Measurements from ENCODE around the gene MT1B.
A peak's percentile ranks its signal among the peaks of the same experiment; 100 is the strongest.
"Not testable (repeated sequence)": the region's sequence is repeated elsewhere in the genome, so short reads cannot be mapped to it uniquely, and the experiment has no call there.

The MT1B gene

DNA sequence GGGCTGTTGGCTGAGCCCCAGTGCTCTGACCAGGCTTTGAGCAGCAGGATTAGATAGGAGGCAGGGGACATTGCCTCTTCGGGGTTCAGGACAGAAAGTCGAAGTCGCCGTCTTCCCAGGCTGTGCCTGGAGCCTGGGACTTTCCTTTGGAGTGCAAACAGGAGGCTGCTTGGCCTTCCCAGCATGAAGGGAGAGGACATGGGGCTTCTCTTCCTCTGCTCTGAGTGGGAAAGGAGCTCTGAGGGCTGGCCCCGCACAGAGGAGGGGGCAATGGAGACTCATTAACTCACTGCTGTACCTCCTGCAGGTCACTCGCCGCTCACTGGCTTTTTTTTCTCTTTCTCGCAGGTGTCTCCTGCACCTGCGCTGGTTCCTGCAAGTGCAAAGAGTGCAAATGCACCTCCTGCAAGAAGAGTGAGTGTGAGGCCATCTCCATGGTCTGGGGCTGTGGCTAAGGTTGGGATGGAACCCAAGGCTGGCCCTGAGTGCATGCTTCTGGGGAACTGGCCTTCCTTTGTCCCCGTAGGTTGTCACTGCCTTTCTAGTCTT lies 6.7 kb downstream of the MT1B start:
- DNase-seq, result no peak
- in situ Hi-C loops (cut with MboI; ENCODE audit: low pct_unique_long_range_greater_than_20kb, low sequenced_read_pairs), result no loop called here

DNA sequence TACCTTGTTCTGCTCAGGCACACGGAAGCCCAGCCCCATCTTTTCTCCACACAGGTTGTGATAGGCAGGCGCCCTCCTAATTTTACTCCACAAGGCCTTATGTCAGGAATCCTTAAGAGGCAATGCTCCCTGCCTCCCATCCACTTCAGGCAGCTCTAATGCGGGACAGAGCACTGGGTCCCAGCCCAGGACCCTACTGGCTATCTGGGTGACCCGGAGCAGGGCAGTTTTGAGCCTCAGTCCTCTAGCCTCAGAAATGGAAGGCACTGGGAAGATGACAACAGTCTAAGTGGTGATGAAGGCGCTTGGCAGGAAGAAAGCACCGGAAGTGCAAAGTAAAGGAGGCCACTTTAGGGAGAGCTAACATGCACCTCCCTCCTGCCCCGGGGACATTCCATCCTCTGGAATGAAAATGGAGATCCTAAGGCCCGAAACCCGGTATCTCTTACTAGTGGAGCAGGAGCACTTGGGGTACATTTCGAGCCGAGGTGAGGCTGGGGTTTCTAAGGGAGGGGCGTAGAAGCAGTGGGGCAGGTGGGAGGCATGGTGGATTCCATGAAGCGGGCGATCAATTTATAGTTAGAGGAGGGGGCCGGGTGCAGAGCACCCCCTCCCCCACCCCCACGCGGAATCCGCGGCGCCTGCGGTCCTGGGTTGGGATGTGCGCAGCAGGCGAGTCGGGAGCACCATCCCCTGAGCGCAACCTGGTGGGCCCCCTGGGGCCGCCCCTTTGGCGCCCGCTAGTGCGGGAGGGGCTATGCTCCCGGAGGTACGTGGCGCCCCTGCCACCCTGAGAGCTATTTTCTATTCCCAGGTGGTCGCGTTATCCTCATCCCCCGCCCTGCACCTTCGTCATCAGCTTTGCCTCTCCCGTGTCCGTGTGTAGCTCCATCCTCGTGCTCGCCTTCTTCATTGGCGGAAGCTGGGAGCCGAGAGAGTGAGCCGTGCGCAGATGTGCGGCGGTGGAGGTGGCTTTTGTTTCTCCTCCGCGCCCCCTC lies 11.0 kb downstream of the MT1B start:
- in situ Hi-C loops (cut with MboI; ENCODE audit: low pct_unique_long_range_greater_than_20kb, low sequenced_read_pairs), result no loop called here

DNA sequence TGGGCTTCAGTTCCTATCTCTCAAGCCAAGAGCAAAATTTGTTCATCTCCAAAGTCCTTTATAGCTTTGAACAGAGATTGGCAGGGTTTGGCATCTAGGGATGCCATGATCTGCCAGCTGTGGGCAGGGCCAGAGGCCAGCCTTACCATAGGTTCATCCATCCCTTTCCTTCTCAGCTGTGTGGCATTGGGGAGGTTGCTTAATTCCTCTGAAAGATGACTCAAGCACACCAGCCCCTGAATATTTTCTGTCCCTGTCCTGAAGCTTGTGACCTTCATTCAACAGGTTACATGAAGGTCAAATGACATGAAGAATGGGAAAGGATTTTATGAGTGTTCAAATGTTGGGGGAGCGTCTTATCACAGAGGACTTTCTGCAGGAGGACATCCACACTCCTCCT lies 12.8 kb downstream of the MT1B start:
- DNase-seq, result no peak
- in situ Hi-C loops (cut with MboI; ENCODE audit: low pct_unique_long_range_greater_than_20kb, low sequenced_read_pairs), result no loop called here

More for the DNA sequence above, 11.0 kb downstream of the MT1B start:
- DNase-seq, result no peak

DNA sequence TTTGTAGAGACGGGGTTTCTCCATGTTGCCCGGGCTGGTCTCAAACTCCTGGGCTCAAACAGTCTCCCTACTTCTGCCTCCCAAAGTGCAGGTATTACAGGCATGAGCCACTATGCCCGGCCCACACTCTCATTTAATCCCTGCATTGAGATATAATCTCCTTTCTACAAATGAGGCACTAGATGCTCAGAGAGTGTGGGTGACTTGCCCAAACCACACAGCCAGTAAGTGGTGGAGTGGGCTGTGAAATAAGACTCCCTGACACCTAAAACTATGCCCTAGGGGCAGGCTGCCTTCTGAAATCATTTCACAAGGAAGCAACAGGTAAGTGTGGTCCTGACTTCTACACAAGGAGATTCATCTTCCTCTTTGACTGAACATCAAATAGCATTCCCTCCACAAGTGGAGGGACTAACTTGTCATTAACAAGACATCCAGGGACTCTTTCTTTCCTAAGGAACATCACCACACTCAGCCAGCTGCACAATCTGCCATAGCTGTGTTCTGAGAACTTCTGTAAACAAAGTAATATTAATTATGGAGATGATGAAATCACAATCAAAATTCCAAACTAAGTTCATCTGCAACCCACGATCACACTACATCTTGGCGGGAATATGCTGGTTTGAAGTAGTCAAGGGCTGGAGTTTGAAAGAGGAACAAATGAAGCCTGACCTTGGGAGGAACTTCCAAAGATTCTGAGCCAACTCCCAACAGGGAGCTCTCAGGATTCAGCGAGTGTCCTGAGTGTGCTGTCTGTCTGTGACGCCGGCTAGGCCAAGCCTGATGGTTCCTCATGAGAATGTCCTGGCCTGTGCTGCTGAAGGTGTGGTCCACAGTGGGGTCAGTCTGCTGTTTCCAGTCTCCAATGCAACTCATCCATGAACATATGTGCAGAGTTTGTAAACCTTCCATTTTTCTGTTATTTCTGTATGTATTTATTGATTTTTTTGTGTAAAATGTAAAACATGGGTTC lies 13.9 kb downstream of the MT1B start:
- DNase-seq; in situ Hi-C loops (cut with MboI; ENCODE audit: low pct_unique_long_range_greater_than_20kb, low sequenced_read_pairs): not testable (repeated sequence)

DNA sequence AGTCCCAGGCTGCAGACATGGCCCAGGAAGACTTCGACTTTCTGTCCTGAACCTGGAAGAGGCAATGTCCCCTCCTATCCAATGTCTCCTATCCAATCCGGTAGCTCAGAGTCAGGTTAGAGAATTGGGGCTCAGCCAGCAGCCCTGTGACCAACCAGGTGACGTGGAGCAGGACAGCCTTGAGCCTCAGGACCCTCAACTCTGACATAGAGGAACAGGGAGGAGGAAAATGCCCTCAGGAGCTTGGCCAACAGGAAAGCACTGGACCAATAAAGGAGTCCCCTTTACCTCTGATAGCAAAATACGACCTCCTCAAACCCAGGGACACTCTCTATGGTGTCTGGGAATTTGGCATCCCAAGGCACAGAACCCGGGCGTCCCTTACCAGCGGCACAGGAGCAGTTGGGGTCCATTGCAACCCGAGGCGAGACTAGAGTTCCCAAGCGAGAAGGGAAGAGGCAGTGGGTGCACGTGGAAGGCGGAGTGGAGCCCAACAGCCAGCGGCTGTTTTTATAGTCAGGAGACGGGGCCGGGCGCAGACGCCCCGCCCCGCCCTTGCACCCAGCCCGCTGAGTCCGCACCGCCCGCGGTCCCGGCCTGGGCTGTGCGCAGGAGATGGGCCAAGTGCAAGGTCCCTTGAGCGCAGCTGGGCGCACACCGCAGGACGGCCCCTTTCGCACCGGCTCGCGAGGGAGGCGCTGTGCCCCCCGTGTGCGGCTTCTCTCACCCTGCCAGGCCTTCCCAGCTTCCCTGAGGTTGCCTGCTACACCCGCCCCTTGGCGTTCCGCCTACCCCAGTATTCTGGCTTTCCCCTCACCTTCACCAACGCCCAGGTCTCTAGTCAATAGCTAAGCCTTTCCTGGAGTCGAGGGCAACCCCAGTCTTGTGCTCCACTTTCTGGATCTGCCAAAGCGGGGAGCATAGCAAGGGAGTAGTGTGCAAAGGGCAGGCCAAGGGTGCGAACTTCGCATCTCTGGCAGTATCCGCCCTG lies 16.2 kb downstream of the MT1B start, which contains the start of gene MT1G:
TSS of gene MT1G (minus strand) at position 485 of the 991 bp plus-strand sequence. CDS start at position 413, 72 bp downstream.
- in situ Hi-C loops (cut with MboI; ENCODE audit: low pct_unique_long_range_greater_than_20kb, low sequenced_read_pairs), result no loop called here

DNA sequence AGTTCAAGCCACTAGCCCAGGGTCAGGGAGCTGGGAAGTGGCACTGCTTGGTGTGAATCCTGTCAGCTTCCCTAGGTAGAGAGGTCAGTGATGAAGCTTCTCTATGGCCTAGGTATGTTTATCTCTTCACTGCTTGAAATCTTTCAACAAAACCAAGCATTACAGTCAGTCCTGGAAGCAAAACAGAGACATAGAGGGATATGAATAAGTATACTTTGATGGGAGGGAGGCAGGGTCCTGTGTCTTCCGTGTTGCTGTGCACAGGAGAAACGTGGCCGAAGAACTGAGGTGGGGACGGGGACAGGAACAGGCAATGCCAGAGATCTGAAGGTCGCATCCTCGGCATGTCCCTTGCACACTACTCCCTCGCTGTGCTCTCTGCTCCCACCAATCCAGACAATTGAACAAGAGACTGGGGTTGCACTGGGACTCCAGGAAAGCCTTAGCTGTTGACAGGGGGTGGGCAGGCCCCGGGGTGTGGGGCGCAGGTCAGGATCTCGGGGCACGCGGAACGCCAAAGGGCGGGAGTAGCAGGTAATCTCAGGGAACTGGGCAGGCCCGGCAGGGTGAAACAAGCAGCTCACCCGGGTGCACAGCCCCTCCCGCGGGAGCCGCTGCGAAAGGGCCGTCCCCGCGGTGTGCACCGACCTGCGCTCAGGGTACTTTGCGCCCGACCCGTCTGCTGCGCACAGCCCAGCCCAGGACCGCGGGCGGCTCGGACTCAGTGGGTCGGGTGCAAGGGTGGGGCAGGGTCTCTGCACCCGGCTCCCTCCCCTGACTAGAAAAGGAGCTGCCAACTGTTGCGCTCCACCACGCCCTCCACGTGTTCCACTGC lies 17.5 kb downstream of the MT1B start, which contains the start of gene MT1H:
TSS of gene MT1H (plus strand) at position 810 of the 835 bp plus-strand sequence. CDS start 71 bp downstream, outside the sequence.
- in situ Hi-C loops (cut with MboI; ENCODE audit: low pct_unique_long_range_greater_than_20kb, low sequenced_read_pairs), result no loop called here
- DNase-seq, result no peak

More for the DNA sequence above, 16.2 kb downstream of the MT1B start, which contains the start of gene MT1G:
- DNase-seq, result no peak

DNA sequence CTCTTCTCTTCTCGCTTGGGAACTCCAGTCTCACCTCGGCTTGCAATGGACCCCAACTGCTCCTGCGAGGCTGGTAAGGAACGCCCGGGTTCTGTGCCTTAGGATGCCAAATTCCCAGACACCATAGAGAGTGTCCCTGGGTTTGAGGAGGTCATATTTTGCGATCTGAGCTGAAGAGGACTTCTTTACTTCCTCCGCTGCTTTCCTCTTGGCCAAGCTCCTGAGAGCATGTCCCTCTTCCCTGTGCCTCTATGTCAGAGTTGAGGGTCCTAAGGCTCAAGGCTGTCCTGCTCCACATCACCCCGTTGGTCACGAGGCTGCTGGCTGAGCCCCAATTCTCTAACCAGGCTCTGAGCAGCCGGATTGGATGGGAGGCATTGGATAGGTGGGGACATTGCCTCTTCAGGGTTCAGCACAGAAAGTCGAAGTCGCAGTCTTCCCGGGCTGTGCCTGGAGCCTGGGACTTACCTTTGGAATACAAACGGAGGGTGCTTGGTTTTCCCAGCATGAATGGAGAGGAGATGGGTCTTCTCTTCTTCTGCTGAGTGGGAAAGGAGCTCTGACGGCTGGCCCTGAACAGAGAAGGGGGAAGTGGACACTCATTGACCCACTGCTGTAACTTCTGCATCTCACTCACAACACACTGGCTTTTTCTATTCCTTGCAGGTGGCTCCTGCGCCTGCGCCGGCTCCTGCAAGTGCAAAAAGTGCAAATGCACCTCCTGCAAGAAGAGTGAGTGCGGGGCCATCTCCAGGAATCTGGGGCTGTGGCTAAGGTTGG lies 18.3 kb downstream of the MT1B start:
- no peak for DNase-seq
- in situ Hi-C loops (cut with MboI; ENCODE audit: low pct_unique_long_range_greater_than_20kb, low sequenced_read_pairs), result no loop called here

DNA sequence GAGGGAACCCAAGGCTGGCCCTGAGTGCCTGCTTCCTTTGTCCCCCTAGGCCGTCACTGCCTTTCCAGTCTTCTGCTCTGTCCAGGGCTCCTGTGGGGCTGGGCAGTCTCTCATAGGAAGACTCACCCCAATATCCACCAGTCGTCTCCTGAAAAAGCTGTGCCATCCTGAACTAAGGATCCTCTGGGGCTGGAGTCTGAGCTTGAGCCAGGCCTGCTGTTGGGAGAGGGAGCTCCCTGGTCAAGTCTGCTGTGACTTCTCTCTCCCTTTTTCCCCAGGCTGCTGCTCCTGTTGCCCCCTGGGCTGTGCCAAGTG lies 18.9 kb downstream of the MT1B start:
- in situ Hi-C loops (cut with MboI; ENCODE audit: low pct_unique_long_range_greater_than_20kb, low sequenced_read_pairs), result no loop called here
- no peak for DNase-seq

DNA sequence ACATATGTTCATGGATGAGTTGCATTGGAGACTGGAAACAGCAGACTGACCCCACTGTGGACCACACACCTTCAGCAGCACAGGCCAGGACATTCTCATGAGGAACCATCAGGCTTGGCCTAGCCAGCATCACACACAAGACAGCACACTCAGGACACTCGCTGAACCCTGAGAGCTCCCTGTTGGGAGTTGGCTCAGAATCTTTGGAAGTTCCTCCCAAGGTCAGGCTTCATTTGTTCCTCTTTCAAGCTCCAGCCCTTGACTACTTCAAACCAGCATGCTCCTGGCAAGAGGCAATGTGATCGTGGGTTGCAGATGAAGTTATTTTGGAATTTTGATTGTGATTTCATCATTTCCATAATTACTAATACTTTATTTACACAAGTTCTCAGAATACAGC lies 20.0 kb downstream of the MT1B start:
- DNase-seq; in situ Hi-C loops (cut with MboI; ENCODE audit: low pct_unique_long_range_greater_than_20kb, low sequenced_read_pairs): not testable (repeated sequence)

DNA sequence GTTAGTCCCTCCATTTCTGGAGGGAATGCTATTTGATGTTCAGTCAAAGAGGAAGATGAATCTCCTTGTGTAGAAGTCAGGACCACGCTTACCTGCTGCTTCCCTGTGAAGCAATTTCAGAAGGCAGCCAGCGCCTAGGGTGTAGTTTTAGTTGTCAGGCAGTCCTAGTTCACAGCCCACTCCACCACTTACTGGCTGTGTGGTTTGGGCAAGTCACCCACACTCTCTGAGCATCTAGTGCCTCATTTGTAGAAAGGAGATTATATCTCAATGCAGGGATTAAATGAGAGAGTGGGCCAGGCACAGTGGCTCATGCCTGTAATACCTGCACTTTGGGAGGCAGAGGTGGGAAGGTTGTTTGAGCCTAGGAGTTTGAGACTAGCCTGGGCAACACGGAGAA lies 20.5 kb downstream of the MT1B start:
- DNase-seq; in situ Hi-C loops (cut with MboI; ENCODE audit: low pct_unique_long_range_greater_than_20kb, low sequenced_read_pairs): not testable (repeated sequence)

DNA sequence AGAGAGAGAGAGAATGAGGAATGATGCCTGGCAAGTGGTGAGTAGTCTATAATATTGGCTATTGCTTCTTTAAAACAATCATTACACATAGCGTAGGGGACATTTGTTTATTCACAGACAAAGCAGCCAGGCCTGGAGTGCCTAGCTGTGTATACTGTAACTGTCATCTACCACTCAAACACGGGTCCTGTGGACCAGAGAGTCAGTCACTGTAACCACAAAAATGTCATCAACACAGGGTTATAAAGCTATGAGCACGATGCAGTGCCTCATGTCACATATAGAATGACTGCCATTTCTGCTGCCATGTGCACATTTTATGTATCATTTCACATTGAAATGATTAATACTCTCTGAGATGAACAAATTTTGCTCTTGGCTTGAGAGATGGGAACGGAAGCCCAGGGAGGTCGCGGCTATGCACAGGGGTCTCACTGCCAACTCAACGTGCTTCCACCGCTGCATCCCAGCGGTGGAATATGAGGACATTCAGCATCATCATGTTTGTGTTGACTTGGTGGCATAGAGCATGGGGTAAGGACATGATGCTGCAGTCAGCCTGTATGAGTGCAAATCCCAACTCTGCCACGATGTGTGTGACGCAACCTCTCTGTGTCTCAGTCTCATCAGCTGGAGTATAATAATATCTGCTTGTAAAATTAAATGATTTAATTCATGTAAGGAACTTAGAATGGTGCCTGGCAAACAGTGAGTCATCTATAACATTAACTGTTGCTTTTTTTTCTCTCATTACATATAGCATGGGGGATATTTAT lies 21.3 kb downstream of the MT1B start:
- DNase-seq, result no peak
- in situ Hi-C loops (cut with MboI; ENCODE audit: low pct_unique_long_range_greater_than_20kb, low sequenced_read_pairs), result no loop called here

DNA sequence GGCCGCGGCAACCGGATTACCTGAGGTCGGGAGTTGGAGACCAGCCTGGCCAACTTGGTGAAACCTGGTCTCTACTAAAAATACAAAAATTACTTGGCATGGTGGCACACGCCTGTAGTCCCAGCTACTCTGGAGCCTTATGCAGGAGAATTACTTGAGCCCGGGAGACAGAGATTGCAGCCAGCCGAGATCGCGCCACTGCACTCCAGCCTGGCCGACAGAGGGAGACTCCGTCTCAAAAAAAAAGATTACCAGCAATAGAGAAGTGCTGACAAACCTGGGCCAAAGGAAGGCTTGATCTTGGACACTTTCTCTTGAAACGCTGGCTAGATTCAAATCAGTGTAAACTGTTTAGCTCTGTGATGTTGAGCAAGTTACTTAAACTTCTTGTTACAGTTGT lies 22.2 kb downstream of the MT1B start:
- peak; percentile 88 for DNase-seq
- in situ Hi-C loops (cut with MboI; ENCODE audit: low pct_unique_long_range_greater_than_20kb, low sequenced_read_pairs), result no loop called here

DNA sequence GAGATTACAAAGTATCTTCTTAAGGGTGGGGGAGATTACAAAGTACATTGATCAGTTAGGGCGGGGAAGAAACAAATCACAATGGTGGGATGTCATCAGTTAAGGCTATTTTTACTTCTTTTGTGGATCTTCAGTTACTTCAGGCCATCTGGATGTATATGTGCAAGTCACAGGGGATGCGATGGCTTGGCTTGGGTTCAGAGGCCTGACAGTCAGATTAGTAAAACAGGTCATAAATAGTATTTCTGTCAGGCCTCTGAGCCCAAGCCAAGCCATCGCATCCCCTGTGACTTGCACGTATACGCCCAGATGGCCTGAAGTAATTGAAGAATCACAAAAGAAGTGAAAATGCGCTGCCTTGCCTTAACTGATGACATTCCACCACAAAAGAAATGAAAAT lies 22.9 kb downstream of the MT1B start:
- in situ Hi-C loops (cut with MboI; ENCODE audit: low pct_unique_long_range_greater_than_20kb, low sequenced_read_pairs); DNase-seq: not testable (repeated sequence)

DNA sequence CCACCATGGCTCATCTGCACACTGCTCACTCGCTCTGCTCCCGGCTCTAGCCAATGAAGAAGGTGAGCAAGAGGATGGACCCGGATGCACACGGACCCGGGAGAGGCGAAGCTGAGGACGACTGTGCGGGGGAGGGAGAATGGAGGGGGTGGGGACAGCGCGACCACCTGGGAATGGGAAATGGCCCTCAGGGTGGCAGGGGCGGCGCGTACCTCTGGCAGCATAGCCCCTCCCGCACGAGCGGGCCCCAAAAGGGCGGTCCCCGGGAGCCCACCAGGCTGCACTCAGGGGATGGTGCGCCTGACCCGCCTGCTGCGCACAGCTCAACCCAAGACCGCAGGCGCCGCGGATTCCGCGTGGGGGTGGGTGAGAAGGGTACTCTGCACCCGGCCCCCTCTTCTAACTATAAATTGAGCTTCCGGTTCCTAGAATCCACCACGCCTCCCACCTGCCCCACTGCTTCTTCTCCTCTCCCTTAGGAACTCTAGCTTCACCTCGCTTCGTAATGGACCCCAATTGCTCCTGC lies 24.1 kb downstream of the MT1B start:
- in situ Hi-C loops (cut with MboI; ENCODE audit: low pct_unique_long_range_greater_than_20kb, low sequenced_read_pairs), result no loop called here
- DNase-seq, result peak; percentile 76

DNA sequence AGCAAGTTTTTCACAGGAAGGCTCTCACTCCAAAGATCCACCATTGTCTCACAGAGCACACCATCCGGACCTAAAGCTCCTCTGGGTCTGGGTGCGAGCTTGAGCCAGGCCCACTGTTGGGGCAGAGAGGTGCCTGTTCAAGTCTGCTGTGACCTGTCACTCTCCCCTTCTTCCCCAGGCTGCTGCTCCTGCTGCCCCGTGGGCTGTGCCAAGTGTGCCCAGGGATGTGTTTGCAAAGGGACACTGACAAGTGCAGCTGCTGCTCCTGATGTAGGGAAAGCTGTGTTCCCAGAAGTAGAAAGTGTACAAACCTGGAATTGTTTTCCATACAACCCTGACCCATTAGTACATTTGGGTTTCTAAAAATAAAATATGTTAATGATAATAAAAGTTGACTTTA lies 25.8 kb downstream of the MT1B start:
- DNase-seq, result no peak
- in situ Hi-C loops (cut with MboI; ENCODE audit: low pct_unique_long_range_greater_than_20kb, low sequenced_read_pairs), result no loop called here

Data from KBM-7 (cell line).